Astrocyte (in vitro differentiated cells and primary cell): Measurements from ENCODE around the gene ARNT2.

Experiments
- CTCF ChIP-seq: IDR thresholded peaks from 2 replicates; pipeline ENCODE4 v1.5.1; 2011; ENCODE audit warnings: low read depth, mild to moderate bottlenecking, inconsistent platforms, low read length, moderate library complexity; ENCODE audit not compliant: insufficient read depth
- EZH2 ChIP-seq: IDR thresholded peaks from 2 replicates; pipeline ENCODE4 v1.6.1; 2012; ENCODE audit warnings: mild to moderate bottlenecking, low read length, inconsistent platforms; ENCODE audit not compliant: insufficient read depth

GRCh38 chr15:80594091-80594889, 190.1 kb downstream of the ARNT2 start:
- TF ChIP-seq CTCF (no peak), EZH2 (no peak)
